Epithelial cell of proximal tubule (primary cell): Measurements from ENCODE around the gene N4BP3. TPM values are rescaled to one million over a fixed set of nuclear protein-coding genes. Genes with fewer than 3 reads are reported as not detected.

Experiments used
- DNase-seq: peaks from one replicate; pipeline ENCODE4 v3.0.0-alpha.2; 2011; ENCODE audit warnings: low read depth
- H3K4me3 ChIP-seq: 2 replicates; pipeline ENCODE4 v1.5.1; 2011; ENCODE audit warnings: low read depth, mild to moderate bottlenecking, low read length
- total RNA-seq: library from RNA; depleted of rRNA; stranded (reverse); fragments of >200 nt; gene quantifications from 2 replicates; pipeline ENCODE4 v1.2.3, GENCODE V29; 2015
- TF ChIP-seq, protein P1 (sequence below): conservative IDR thresholded peaks from 2 replicates; pipeline ENCODE4 v1.5.1; 2012; ENCODE audit warnings: low read depth, mild to moderate bottlenecking, low read length

N4BP3 gene
- total RNA-seq, 1 donor from 2014 or later = 3.1 TPM

DNA sequence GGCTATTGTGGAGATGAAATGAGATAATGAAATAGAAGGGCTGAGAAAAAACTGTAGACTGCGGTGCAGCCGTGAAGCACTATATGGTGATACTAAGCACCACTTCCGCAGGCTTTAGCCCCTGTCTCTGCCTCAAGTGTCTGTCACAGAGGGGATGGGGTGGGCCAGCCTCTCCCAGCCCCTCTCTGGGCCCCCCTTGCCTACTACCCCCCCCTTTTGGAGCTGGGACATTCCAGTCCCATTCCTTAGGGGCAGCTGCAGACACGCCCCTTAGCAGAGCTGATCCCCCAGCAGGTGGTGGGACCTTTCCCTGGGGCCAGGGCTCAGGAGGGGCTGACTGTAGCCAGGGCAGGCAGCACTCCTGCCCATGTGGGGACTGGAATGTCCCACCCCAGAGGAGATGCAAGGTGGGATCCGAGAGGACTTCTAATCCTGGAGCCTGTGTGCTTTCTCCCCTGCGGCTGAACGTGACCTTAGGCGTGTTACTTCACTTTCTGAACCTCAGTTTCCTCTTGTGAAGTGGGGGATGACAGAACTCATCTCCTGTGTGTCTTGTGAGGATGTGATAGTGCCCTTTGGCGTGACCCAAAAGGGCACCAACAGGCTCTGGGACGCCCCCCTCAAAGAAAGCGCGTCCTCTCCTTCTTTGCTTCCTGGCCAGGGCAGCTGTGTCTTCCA is 1.9 kb downstream of the N4BP3 start:
- DNase-seq = no peak
- H3K4me3 ChIP-seq = peak overlapping the region; percentile 70
- TF ChIP-seq, protein P1, sequence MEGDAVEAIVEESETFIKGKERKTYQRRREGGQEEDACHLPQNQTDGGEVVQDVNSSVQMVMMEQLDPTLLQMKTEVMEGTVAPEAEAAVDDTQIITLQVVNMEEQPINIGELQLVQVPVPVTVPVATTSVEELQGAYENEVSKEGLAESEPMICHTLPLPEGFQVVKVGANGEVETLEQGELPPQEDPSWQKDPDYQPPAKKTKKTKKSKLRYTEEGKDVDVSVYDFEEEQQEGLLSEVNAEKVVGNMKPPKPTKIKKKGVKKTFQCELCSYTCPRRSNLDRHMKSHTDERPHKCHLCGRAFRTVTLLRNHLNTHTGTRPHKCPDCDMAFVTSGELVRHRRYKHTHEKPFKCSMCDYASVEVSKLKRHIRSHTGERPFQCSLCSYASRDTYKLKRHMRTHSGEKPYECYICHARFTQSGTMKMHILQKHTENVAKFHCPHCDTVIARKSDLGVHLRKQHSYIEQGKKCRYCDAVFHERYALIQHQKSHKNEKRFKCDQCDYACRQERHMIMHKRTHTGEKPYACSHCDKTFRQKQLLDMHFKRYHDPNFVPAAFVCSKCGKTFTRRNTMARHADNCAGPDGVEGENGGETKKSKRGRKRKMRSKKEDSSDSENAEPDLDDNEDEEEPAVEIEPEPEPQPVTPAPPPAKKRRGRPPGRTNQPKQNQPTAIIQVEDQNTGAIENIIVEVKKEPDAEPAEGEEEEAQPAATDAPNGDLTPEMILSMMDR = no peak

DNA sequence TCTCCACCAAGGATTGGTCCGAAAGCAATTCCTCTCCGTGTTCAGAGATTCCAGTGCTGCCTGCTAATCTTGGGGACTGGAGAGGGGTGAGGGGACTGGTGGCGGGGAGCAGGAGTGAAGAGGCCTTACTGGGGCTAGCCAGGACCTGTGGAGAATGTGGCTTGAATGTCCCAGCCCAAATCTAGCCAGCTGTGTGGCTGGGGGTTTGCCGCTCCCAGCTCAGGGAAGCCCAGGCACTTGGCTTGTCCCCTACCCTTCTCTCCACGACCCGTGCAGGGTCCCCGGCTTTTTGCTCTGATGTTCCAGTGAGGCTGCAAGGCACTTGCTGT is 2.4 kb downstream of the N4BP3 start:
- H3K4me3 ChIP-seq = no peak overlapping the region
- TF ChIP-seq, protein P1 = no peak
- DNase-seq = no peak

DNA sequence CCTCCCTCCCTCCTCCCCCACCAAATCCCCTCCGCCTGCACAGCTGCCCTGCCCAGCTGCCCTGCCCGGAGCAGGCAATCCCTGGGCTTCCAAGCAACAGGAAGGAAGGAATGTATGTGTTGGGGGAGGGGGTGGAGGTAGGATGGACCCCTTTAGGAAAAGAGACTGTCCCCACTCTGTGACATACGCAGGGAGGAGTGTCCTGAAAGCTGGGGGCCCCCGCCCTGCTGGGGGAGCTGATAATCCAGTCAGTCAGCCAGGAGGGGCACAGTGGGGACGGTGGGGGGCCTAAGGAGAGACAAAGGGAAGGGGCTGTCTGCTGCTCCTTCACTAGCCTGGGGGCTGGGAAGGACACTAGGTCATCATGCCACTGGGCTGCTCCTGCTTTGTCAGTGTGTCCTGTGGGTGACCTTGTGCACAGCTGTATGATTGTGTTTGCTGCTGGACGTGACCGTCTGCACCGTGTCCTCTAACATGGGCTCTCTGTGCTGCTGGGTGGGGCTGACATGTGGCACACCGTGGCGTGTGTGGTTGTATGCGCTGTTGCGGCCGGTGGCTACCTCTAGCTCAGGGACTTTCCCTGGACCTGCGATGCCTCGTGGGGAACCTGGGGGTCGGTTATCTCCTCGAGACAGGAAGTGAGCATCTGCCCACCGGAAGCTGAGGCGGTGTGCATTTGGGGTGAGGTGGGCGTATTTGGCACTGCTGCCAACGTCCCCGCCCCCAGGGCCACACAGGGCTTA is 3.0 kb downstream of the N4BP3 start:
- H3K4me3 ChIP-seq = no peak overlapping the region
- DNase-seq = no peak
- TF ChIP-seq, protein P1 = no peak

DNA sequence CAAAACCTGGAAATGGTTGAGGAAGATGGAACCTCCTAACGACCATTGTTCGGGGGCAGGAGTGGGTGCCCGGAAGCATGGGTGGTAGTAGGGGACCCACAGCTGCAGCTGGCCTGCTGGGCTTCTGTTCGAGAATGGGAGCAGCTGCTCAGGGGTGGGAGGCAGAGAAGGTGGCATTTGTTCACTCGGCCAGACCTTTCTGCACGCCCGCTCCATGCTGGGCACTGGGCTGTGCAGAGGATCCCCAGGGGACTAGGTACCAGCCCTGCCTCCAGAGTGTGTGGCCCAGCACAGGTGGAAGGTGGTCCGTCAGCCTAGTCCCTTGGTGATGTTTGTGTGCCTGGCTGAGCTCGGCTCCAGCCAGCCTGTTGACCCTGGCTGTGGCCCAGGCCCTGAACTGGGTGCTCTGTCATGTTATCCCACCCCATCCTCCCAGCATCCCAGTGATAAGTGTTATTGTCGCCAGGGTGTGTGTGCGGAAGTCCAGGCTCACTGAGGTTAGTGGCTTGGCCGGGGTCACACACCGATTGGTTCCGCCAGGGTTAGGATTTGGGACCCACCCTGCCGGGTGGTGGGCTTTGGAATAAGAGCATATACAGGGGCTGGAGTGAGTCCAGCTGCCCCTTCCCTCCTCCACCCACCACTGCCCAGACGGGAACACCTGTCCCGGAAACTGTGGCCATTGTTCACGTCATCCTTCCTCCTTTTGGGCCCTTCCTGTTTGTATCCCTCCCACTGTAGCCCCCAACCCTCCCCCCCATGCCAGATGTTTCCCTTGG is 4.8 kb downstream of the N4BP3 start:
- DNase-seq = no peak
- H3K4me3 ChIP-seq = no peak overlapping the region
- TF ChIP-seq, protein P1 = no peak

DNA sequence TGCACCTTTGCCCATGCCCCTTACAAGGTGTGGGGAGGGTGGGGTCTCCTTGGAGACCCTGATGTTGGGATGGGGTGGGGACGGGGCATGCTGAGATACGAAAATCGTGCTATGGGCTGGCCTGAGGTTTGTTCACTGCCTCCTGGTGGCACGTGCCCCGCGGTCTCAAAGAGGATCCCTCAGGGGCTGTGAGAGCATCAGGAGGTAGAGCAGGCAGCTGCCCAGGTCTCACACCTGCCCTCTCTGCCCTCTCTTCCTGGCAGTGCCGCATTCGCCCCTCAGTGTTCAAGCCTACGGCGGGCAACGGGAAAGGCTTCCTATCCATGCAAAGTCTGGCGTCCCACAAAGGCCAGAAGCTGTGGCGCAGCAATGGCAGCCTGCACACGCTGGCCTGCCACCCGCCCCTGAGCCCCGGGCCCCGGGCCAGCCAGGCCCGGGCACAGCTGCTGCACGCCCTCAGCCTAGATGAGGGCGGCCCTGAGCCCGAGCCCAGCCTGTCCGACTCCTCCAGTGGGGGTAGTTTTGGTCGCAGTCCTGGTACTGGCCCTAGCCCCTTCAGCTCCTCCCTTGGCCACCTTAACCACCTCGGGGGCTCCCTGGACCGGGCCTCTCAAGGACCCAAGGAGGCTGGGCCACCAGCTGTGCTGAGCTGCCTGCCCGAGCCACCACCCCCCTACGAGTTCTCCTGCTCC is 6.7 kb downstream of the N4BP3 start:
- H3K4me3 ChIP-seq = no peak overlapping the region
- TF ChIP-seq, protein P1 = no peak
- DNase-seq = no peak

DNA sequence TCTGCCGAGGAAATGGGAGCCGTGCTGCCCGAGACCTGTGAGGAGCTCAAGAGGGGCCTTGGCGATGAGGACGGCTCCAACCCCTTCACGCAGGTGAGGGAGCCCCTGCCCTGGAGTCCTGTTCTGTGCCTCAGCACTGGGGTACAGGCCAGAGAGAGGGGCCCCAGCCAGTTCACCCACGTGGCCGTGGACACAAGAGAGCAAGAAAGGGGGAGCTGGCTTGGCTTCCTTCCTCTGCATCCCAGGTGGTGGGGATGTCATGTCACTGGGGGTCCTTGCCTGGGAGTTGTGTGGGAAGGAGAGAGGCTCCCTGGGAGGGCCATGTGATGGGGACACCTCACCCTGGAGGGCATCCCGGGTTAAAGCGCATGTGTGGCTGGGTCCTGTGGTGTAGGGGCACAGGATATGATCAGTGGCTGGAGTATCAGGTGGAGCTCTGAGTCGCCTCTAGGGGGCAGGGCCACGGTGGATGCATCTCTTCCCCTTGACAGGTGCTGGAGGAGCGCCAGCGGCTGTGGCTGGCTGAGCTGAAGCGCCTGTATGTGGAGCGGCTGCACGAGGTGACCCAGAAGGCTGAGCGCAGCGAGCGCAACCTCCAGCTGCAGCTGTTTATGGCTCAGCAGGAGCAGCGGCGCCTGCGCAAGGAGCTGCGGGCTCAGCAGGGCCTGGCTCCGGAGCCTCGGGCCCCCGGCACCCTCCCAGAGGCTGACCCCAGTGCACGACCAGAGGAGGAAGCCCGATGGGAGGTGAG is 7.5 kb downstream of the N4BP3 start:
- TF ChIP-seq, protein P1 = peak; percentile 66

More for the DNA sequence above, 7.5 kb downstream of the N4BP3 start:
- peak; percentile 39 for DNase-seq
- H3K4me3 ChIP-seq = no peak overlapping the region
